HEK293T (cell line): ENCODE measurements around the gene C18orf63.
A peak's percentile ranks its signal among the peaks of the same experiment; 100 is the strongest.
"Not testable (repeated sequence)": the region's sequence is repeated elsewhere in the genome, so short reads cannot be mapped to it uniquely, and the experiment has no call there.

ENCODE experiments used
- CTCF ChIA-PET: fragments of 350-600 bp; formaldehyde crosslinking; extraction: SDS; loops from one replicate; lab custom pipeline; 2021; ENCODE audit warnings: antibody characterized with exemption, inconsistent platforms; lab: Yijun Ruan, JAX
- POLR2A ChIA-PET: fragments of 350-600 bp; formaldehyde crosslinking; extraction: SDS; loops from one replicate; lab custom pipeline; 2020; ENCODE audit warnings: antibody characterized with exemption, inconsistent platforms; lab: Yijun Ruan, JAX
- DNase-seq: peaks from one replicate; pipeline ENCODE4 v3.0.0; 2012; ENCODE audit warnings: mixed read lengths; ENCODE audit errors: extremely low spot score
- ARNT ChIP-seq: fragments of 450-650 bp; IDR thresholded peaks from 2 replicates; pipeline ENCODE4 v1.6.1; 2017; ENCODE audit warnings: mild to moderate bottlenecking
- BHLHE40 ChIP-seq: fragments of 450-650 bp; IDR thresholded peaks from 2 replicates; pipeline ENCODE4 v1.6.1; 2016; ENCODE audit warnings: mild to moderate bottlenecking, moderate library complexity, borderline replicate concordance
- CTBP1 ChIP-seq: fragments of 450-650 bp; IDR thresholded peaks from 2 replicates; pipeline ENCODE4 v1.6.1; 2016; ENCODE audit warnings: borderline replicate concordance
- ELF4 ChIP-seq: fragments of 450-650 bp; IDR thresholded peaks from 2 replicates; pipeline ENCODE4 v1.6.1; 2017; ENCODE audit warnings: antibody characterized with exemption
- FOXA1 ChIP-seq: fragments of 450-650 bp; IDR thresholded peaks from 2 replicates; pipeline ENCODE4 v1.6.1; 2016; ENCODE audit warnings: mild to moderate bottlenecking
- FOXK2 ChIP-seq: fragments of 450-650 bp; IDR thresholded peaks from 2 replicates; pipeline ENCODE4 v1.6.1; 2016; ENCODE audit warnings: mild to moderate bottlenecking
- FOXM1 ChIP-seq: fragments of 450-650 bp; IDR thresholded peaks from 2 replicates; pipeline ENCODE4 v1.6.1; 2017; ENCODE audit warnings: mild to moderate bottlenecking, borderline replicate concordance
- HDGF ChIP-seq: fragments of 450-650 bp; IDR thresholded peaks from 2 replicates; pipeline ENCODE4 v1.6.1; 2017; ENCODE audit warnings: antibody characterized with exemption, borderline replicate concordance
- L3MBTL2 ChIP-seq: fragments of 450-650 bp; conservative IDR thresholded peaks from 2 replicates; pipeline ENCODE4 v1.6.1; 2016; ENCODE audit warnings: mild to moderate bottlenecking
- LEF1 ChIP-seq: fragments of 450-650 bp; IDR thresholded peaks from 2 replicates; pipeline ENCODE4 v1.6.1; 2017; ENCODE audit warnings: mild to moderate bottlenecking, borderline replicate concordance
- NFRKB ChIP-seq: fragments of 450-650 bp; IDR thresholded peaks from 2 replicates; pipeline ENCODE4 v1.6.1; 2016; ENCODE audit warnings: mild to moderate bottlenecking, moderate library complexity
- SP1 ChIP-seq: fragments of 450-650 bp; IDR thresholded peaks from 2 replicates; pipeline ENCODE4 v1.6.1; 2017
- SUZ12 ChIP-seq: fragments of 450-650 bp; IDR thresholded peaks from 2 replicates; pipeline ENCODE4 v1.6.1; 2016; ENCODE audit warnings: mild to moderate bottlenecking
- TARDBP ChIP-seq: fragments of 450-650 bp; IDR thresholded peaks from 2 replicates; pipeline ENCODE4 v1.6.1; 2016
- ZNF384 ChIP-seq: fragments of 450-650 bp; IDR thresholded peaks from 2 replicates; pipeline ENCODE4 v1.6.1; 2016
- TF ChIP-seq, protein P1 (sequence below): fragments of 450-650 bp; IDR thresholded peaks from 2 replicates; pipeline ENCODE4 v1.6.1; 2016

Gene C18orf63

DNA sequence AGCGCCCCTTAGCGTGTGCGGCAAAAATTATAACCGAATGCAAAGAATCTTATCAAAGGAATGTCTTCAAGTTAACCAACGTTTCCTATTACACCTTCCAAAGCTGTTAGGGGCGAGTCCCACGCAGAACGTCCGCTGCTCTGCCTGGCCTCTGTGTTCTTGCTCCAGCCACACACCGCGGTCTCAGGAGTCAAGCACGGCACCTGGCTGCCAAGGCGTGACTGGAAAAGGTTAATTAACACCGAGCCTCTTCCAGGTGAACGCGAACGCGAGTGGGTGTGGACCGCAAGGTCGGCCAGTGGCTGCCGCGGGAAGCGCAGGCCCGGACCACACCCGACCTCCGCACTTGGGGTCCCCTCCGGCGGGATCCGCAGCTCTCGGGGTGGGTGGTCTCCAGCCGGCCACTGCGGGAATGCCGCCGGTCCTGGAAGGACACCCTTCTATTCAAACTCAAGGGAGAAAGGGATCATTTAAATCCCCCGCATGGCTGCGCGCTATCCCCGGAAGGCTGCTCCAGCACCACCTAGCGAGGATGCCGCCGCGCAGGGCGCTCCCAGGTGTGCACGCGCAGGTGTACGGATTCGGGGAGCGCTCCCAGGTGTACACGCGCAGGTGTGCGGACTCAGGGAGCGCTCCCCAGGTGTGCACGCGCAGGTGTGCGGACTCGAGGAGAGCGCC lies 24.7 kb upstream of the C18orf63 start:
- no peak for DNase-seq
- CTCF ChIA-PET: no interaction called here
- POLR2A ChIA-PET: no interaction called here
- no peak for TF ChIP-seq SUZ12
- no peak for TF ChIP-seq HDGF
- TF ChIP-seq TARDBP: no peak

DNA sequence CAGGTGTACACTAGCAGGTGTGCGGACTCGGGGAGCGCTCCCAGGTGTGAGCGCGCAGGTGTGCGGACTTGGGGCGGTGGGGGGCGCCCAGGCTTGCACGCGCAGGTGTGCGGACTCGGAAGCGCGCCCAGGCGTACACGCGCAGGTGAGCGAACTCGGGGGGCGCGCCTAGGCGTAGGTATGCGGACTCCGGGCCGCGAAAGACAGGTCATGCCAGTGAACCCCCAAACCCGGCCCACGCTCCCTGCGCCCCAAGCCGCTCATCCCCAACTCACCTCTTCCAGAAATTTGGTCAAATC lies 24.2 kb upstream of the C18orf63 start:
- ChIA-PET CTCF (no interaction called here), POLR2A (no interaction called here)
- DNase-seq: no peak
- TF ChIP-seq, protein P1, sequence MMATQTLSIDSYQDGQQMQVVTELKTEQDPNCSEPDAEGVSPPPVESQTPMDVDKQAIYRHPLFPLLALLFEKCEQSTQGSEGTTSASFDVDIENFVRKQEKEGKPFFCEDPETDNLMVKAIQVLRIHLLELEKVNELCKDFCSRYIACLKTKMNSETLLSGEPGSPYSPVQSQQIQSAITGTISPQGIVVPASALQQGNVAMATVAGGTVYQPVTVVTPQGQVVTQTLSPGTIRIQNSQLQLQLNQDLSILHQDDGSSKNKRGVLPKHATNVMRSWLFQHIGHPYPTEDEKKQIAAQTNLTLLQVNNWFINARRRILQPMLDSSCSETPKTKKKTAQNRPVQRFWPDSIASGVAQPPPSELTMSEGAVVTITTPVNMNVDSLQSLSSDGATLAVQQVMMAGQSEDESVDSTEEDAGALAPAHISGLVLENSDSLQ: no peak
- TF ChIP-seq ELF4: no peak
- no peak for TF ChIP-seq HDGF
- no peak for TF ChIP-seq CTBP1
- no peak for TF ChIP-seq ARNT
- TF ChIP-seq NFRKB: no peak
- TF ChIP-seq ZNF384: no peak
- TF ChIP-seq TARDBP: no peak
- no peak for TF ChIP-seq LEF1
- no peak for TF ChIP-seq SUZ12
- no peak for TF ChIP-seq L3MBTL2
- no peak for TF ChIP-seq SP1
- TF ChIP-seq FOXM1: no peak
- no peak for TF ChIP-seq FOXK2
- no peak for TF ChIP-seq FOXA1
- no peak for TF ChIP-seq BHLHE40

DNA sequence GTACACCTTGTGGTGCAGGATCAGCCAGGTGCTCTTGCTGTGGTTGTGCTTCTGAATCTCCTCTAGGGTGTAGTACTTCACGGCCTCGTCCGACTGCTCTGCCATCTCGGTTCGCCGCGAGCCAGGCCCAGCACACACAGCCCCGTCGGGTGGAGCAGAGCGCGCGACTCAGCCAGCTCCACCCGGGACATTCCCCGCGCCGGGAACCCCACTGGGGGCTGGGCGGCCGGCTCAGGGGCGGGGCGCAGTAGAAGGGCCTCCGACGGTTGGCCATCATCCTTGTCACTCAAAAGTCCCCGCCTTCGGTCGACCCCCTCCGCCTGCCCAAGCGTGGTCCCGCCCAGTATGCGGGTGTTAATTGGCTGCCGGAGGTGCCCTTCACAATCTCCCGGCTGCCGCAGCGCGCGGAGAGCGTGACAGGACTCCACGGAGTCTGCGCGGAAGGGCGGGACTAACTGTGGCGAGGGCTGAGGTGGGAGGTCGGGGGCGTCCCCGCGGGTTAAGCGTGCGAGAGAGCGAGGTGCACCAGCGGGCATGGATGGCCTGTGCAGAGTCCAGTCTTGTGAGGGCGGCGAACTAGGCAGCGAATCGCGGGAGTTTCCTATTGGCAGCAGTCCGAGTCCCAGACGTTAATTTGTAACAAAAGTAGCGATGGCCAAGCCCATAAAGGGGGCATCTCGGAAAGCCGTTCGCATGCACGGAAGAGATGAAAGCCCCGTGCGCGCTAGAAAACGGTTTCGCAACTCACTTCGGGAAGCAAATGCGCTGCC lies 23.7 kb upstream of the C18orf63 start, which contains the start of gene CYB5A:
TSS of gene CYB5A (minus strand) at position 193 of the 770 bp plus-strand sequence. CDS start at position 105, 88 bp downstream.
- peak; percentile 98 for DNase-seq
- ChIA-PET POLR2A (no interaction called here), CTCF (no interaction called here)
- TF ChIP-seq L3MBTL2 (peak; percentile 70), BHLHE40 (no peak)
- TF ChIP-seq, protein P1: peak; percentile 99

DNA sequence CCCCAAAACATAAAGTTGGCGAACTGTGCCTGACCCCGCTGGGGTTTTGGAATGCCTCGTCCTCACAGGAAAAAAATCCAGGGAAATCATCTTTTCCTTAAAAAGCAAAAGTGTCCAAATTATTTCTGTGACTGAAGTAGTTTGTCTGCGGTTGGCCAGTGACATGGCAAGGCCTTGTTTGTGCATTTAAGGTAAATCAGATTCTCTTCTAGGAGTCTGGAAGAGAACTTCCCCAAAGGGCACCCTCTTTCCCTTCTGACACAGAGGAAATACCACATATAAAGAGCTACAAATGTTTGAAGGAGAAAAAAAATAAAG lies 23.1 kb upstream of the C18orf63 start:
- CTCF ChIA-PET: no interaction called here
- TF ChIP-seq ARNT: no peak
- TF ChIP-seq FOXK2: no peak
- TF ChIP-seq NFRKB: no peak
- no peak for TF ChIP-seq FOXM1
- no peak for TF ChIP-seq HDGF
- peak; percentile 43; the same call in 1 of the 2 replicates for TF ChIP-seq L3MBTL2
- no peak for TF ChIP-seq ZNF384
- no peak for DNase-seq
- POLR2A ChIA-PET: no interaction called here

DNA sequence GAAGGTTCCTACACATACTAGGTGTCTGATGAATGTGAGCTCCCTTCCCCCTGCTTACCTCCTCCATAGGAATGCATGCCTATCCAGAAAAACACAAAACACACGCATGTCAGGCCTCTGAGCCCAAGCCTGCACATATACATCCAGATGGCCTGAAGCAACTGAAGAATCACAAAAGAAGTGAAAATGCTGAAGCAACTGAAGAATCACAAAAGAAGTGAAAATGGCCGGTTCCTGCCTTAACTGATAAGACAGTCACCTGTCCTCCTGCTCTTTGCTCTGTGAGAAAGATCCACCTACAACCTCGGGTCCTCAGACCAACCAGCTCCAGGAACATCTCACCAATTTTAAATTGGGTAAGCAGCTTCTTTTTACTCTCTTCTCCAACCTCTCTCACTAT lies 22.7 kb upstream of the C18orf63 start:
- POLR2A ChIA-PET, CTCF ChIA-PET, DNase-seq: not testable (repeated sequence)

DNA sequence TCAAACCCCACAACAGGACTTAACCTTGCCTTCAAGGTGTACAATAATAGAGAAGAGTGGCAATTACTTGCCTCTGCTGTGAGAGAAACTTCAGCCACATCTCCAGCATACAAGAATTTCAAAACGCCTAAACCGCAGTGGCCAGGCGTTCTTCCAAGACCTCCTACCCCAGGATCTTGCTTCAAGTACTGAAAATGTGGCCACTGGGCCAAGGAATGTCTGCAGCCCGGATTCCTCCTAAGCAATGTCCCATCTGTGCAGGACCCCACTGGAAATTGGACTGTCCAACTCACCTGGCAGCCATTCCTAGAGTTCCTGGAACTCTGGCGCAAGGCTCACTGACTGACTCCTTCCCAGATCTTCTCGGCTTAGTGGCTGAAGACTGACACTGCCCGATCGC lies 21.1 kb upstream of the C18orf63 start:
- ChIA-PET POLR2A (no interaction called here), CTCF (no interaction called here)
- no peak for DNase-seq
- no peak for TF ChIP-seq SP1
- TF ChIP-seq CTBP1: no peak

DNA sequence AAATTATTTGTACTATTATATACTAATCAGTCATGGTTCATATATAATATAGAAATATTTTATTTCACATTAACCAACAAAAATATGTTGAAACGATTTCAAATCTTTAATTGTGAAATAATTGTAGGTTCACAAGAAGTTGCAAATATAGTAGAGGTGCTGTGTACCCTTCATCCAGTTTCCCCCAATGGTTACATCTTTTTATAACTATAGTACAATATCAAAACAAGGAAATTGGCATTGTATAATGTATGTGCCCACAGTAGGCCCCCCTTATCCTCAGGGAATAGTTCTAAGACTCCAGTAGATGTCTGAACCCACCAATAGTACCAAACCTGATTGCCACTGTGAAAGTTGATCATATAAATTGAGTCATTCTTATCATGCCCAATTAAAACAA lies 16.5 kb upstream of the C18orf63 start:
- DNase-seq: no peak
- ChIA-PET CTCF (no interaction called here), POLR2A (no interaction called here)
- TF ChIP-seq NFRKB (no peak), TARDBP (no peak), ZNF384 (no peak)

DNA sequence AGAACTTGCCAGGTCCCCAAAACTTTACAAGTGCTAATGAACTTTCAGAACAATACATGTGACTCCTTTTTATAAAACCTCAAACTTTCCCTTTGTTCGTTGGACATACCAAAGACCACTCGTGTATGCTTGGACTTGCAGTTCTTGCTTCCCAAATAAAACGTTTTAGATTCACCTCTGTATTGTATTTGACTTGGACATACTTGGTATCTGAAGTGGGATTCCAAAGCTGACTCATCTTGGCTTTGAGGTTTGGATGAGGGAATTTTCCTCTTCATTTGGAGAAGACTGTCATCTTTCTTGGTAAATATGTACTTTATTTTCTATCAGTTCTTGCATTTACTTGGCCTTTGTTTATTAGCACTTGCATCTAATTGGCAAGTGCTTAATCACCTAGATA lies 15.9 kb upstream of the C18orf63 start:
- POLR2A ChIA-PET: no interaction called here
- DNase-seq: no peak
- TF ChIP-seq SP1 (no peak), FOXA1 (no peak), LEF1 (no peak), NFRKB (no peak), L3MBTL2 (no peak), ZNF384 (no peak), SUZ12 (no peak), FOXM1 (no peak), CTBP1 (no peak), BHLHE40 (no peak), ELF4 (no peak), TARDBP (no peak), FOXK2 (no peak), HDGF (no peak)
- TF ChIP-seq, protein P1: no peak
- CTCF ChIA-PET: no interaction called here
